ENCODE measurements around the gene LMF2.

- TF ChIP-seq CTCF (IDR thresholded peaks at IDR 0.05; ENCODE audit: low read length) (no peak), EZH2 (optimal IDR thresholded peaks at IDR 0.05; ENCODE audit: low read depth, low read length) (no peak), EZH2phosphoT487 (IDR thresholded peaks at IDR 0.05; ENCODE audit: low read length) (no peak)
Measured at GRCh38 chr22:50497093-50497492, 10.4 kb downstream of the LMF2 start.

All from MM.1S (cell line).